ENCODE data around the gene NDUFB2.

DNA sequence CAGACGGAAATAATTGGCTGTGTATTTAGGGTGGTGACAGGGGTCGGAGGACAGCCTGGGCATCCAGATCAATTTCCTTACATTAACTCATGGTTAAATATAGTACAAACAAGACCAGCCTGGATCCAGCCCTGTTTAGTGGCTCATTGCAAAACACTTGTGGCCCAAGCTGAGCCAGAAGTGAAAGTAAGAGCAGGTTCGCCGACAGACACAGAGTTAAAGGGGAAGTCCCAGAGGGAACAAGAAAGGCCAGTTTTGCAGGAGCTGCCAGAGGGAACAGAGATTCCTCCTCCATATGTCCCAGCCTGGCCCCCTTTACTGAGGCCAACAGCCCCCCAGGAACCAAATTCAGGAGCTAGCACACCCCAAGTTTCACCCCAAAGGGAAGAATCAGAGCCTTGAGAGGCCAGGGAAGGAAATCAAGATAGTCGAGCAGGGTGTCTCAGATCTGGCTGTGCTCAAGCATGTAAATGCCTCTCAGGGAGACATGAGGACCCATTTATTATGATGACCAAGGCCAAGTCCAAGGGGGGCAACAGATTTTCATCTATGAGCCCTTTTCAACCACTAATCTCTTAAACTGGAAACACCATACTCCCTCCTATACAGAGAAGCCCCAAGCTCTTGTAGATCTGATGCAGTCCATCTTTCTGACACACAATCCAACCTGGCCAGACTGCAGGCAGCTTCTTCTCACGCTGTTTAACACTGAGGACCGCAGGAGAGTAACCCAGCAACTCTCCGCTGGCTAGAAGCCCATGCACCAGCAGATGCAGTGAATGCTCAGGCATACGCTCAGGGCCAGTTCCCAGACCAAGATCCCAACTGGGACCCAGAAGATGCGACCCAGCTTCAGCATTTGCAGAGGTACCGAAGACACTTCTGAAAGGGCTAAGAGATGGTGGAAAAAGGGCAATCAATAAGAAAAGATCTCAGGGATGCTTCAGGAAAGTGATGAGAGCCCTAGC is 39.7 kb upstream of the NDUFB2 start:
- TF ChIP-seq, protein P1, sequence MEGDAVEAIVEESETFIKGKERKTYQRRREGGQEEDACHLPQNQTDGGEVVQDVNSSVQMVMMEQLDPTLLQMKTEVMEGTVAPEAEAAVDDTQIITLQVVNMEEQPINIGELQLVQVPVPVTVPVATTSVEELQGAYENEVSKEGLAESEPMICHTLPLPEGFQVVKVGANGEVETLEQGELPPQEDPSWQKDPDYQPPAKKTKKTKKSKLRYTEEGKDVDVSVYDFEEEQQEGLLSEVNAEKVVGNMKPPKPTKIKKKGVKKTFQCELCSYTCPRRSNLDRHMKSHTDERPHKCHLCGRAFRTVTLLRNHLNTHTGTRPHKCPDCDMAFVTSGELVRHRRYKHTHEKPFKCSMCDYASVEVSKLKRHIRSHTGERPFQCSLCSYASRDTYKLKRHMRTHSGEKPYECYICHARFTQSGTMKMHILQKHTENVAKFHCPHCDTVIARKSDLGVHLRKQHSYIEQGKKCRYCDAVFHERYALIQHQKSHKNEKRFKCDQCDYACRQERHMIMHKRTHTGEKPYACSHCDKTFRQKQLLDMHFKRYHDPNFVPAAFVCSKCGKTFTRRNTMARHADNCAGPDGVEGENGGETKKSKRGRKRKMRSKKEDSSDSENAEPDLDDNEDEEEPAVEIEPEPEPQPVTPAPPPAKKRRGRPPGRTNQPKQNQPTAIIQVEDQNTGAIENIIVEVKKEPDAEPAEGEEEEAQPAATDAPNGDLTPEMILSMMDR (IDR thresholded peaks at IDR 0.05): no peak
- no peak for TF ChIP-seq ZFX (IDR thresholded peaks at IDR 0.05; ENCODE audit: borderline replicate concordance)
